Neural progenitor cell (in vitro differentiated cells): Measurements from ENCODE around the gene TRPC4AP. TPM values are rescaled to one million over a fixed set of nuclear protein-coding genes. Genes with fewer than 3 reads are reported as not detected.

ENCODE experiments used
- DNase-seq: peaks from one replicate; pipeline ENCODE4 v3.0.0-alpha.2; 2016; ENCODE audit warnings: low spot score
- H2AFZ ChIP-seq: fragments of 200-600 bp; sonication (generic); replicated peaks from 2 replicates; pipeline ENCODE4 v1.6.1; 2016; ENCODE audit warnings: antibody characterized with exemption
- H3F3A ChIP-seq: fragments of 200-600 bp; sonication (generic); 2 replicates; pipeline ENCODE4 v1.6.1; 2016; ENCODE audit warnings: antibody characterized with exemption, low read depth
- H3K27ac ChIP-seq: fragments of 200-600 bp; sonication (generic); 2 replicates; pipeline ENCODE4 v1.5.1; 2016; ENCODE audit warnings: mild to moderate bottlenecking
- H3K27me3 ChIP-seq: fragments of 200-600 bp; sonication (generic); 2 replicates; pipeline ENCODE4 v1.6.1; 2016; ENCODE audit warnings: mild to moderate bottlenecking, moderate library complexity
- H3K36me3 ChIP-seq: fragments of 200-600 bp; sonication (generic); 2 replicates; pipeline ENCODE4 v1.5.1; 2016
- H3K4me1 ChIP-seq: fragments of 200-600 bp; sonication (generic); 2 replicates; pipeline ENCODE4 v1.6.1; 2016; ENCODE audit warnings: mixed run types
- H3K4me2 ChIP-seq: fragments of 200-600 bp; sonication (generic); 2 replicates; pipeline ENCODE4 v1.6.1; 2016
- H3K4me3 ChIP-seq: fragments of 200-600 bp; sonication (generic); 2 replicates; pipeline ENCODE4 v1.5.1; 2016
- H3K79me2 ChIP-seq: fragments of 200-600 bp; sonication (generic); 2 replicates; pipeline ENCODE4 v1.6.1; 2016; ENCODE audit warnings: low read depth
- H3K9ac ChIP-seq: fragments of 200-600 bp; sonication (generic); 2 replicates; pipeline ENCODE4 v1.6.1; 2016
- H3K9me3 ChIP-seq: fragments of 200-600 bp; sonication (generic); 2 replicates; pipeline ENCODE4 v1.5.1; 2016; ENCODE audit warnings: low read depth
- H4K20me1 ChIP-seq: fragments of 200-600 bp; sonication (generic); 2 replicates; pipeline ENCODE4 v1.6.1; 2016; ENCODE audit warnings: low read depth
- H3K27ac Mint-ChIP-seq: 3 replicates; pipeline ENCODE4 v1.8.0; 2021; ENCODE audit warnings: mixed read lengths
- H3K27me3 Mint-ChIP-seq: 2 replicates; pipeline ENCODE4 v1.8.0; 2022; ENCODE audit warnings: low read depth, mild to moderate bottlenecking, inconsistent platforms, moderate library complexity, mixed read lengths; ENCODE audit not compliant: insufficient read depth
- H3K36me3 Mint-ChIP-seq: 3 replicates; pipeline ENCODE4 v1.8.0; 2021; ENCODE audit warnings: mixed read lengths
- H3K4me1 Mint-ChIP-seq: 3 replicates; pipeline ENCODE4 v1.8.0; 2021; ENCODE audit warnings: mixed read lengths
- H3K4me3 Mint-ChIP-seq: 3 replicates; pipeline ENCODE4 v1.8.0; 2021; ENCODE audit warnings: mild to moderate bottlenecking, moderate library complexity, mixed read lengths
- H3K9me3 Mint-ChIP-seq: 3 replicates; pipeline ENCODE4 v1.8.0; 2020; ENCODE audit warnings: mixed read lengths
- EZH2 ChIP-seq: fragments of 200-600 bp; sonication (generic); IDR thresholded peaks from 2 replicates; pipeline ENCODE4 v1.6.1; 2017; ENCODE audit warnings: antibody characterized with exemption, mild to moderate bottlenecking, moderate library complexity
- EZH2phosphoT487 ChIP-seq: fragments of 200-600 bp; sonication (generic); IDR thresholded peaks from 2 replicates; pipeline ENCODE4 v1.6.1; 2017; ENCODE audit warnings: antibody characterized with exemption
- total RNA-seq: library from RNA; depleted of rRNA; stranded (reverse); fragments of >200 nt; gene quantifications from 2 replicates; pipeline ENCODE4 v1.2.3, GENCODE V29; 2015; ENCODE audit warnings: low replicate concordance
- TF ChIP-seq, protein P1 (sequence below): fragments of 200-600 bp; sonication (generic); IDR thresholded peaks from 2 replicates; pipeline ENCODE4 v1.5.1; 2017; ENCODE audit warnings: antibody characterized with exemption, mild to moderate bottlenecking

Gene TRPC4AP
- total RNA-seq, 1 donor from 2014 or later: 73.0 TPM

DNA sequence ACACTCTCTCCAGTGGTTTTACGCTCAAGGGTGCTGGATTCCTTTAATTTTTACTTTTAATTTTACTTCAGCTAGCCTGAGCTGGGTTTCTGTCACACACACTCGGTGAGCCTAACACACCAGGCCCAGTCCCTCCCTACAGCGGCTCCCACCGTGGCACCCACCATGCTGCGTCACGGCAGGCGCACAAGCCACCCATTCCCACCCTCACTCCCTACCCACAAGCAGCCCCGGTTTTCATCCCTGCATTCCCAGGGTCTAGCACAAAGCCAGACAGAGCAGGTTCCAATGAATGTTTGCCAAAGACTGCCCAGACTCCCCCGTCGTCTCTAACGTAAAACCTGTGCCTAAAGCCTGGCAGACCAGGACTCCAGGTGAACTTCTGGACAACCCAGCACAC lies 86.6 kb downstream of the TRPC4AP start:
- no peaks in the 10 kb centered on the region for H3K9me3 Mint-ChIP-seq
- H3K36me3 Mint-ChIP-seq: peaks cover 28% of the 10 kb centered on the region
- TF ChIP-seq EZH2 (no peak), EZH2phosphoT487 (no peak)
- TF ChIP-seq, protein P1, sequence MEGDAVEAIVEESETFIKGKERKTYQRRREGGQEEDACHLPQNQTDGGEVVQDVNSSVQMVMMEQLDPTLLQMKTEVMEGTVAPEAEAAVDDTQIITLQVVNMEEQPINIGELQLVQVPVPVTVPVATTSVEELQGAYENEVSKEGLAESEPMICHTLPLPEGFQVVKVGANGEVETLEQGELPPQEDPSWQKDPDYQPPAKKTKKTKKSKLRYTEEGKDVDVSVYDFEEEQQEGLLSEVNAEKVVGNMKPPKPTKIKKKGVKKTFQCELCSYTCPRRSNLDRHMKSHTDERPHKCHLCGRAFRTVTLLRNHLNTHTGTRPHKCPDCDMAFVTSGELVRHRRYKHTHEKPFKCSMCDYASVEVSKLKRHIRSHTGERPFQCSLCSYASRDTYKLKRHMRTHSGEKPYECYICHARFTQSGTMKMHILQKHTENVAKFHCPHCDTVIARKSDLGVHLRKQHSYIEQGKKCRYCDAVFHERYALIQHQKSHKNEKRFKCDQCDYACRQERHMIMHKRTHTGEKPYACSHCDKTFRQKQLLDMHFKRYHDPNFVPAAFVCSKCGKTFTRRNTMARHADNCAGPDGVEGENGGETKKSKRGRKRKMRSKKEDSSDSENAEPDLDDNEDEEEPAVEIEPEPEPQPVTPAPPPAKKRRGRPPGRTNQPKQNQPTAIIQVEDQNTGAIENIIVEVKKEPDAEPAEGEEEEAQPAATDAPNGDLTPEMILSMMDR: no peak
- no peak overlapping the region for H3K4me3 Mint-ChIP-seq
- no peaks in the 10 kb centered on the region for H4K20me1 ChIP-seq
- H3K36me3 ChIP-seq: no peaks in the 10 kb centered on the region
- peaks cover 3% of the 10 kb centered on the region for H3K27me3 Mint-ChIP-seq
- H3K27ac Mint-ChIP-seq: no peak overlapping the region
- no peak overlapping the region for H3K27ac ChIP-seq
- H3K27me3 ChIP-seq: no peaks in the 10 kb centered on the region
- DNase-seq: no peak
- H3K9me3 ChIP-seq: no peaks in the 10 kb centered on the region
- H3K79me2 ChIP-seq: no peaks in the 10 kb centered on the region
- no peaks in the 10 kb centered on the region for H3K4me1 ChIP-seq
- no peak overlapping the region for H3K9ac ChIP-seq
- no peak overlapping the region for H3K4me3 ChIP-seq
- H3F3A ChIP-seq: no peaks in the 10 kb centered on the region
- H3K4me2 ChIP-seq: no peak overlapping the region
- no peaks in the 10 kb centered on the region for H3K4me1 Mint-ChIP-seq
- H2AFZ ChIP-seq: no peak overlapping the region

DNA sequence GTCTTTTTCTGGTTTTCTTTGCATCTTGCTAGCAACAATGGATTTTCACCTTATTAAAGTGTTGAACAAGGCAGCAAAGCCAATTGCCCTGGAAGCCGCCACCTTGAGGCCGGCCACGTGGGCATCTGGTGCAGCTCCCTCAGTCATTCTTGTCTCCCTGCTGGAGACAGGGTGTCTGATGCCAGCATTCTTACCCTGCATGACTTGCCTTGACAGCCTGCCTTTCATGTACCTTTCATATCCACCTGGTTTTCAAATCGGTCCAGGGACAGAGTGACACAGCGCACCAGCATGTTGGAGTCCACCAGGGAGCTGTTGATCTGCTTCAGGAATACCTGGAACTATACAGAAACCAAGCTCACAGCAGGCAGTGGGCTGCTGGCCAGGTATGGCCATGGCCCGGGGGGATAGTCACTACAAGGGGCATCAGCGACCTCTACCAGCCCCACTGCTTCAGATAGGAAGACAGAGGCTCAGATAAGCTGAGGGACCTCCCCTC lies 87.1 kb downstream of the TRPC4AP start:
- H3K27me3 Mint-ChIP-seq: peaks cover 3% of the 10 kb centered on the region
- H3K36me3 Mint-ChIP-seq: peaks cover 28% of the 10 kb centered on the region
- no peaks in the 10 kb centered on the region for H3K4me1 ChIP-seq
- H3K27ac ChIP-seq: no peak overlapping the region
- no peaks in the 10 kb centered on the region for H3K27me3 ChIP-seq
- H3K9ac ChIP-seq: no peak overlapping the region
- no peak overlapping the region for H3K4me2 ChIP-seq
- H2AFZ ChIP-seq: no peak overlapping the region
- H3F3A ChIP-seq: no peaks in the 10 kb centered on the region
- H3K36me3 ChIP-seq: no peaks in the 10 kb centered on the region
- H3K79me2 ChIP-seq: no peaks in the 10 kb centered on the region
- no peaks in the 10 kb centered on the region for H3K9me3 Mint-ChIP-seq
- H3K4me1 Mint-ChIP-seq: no peaks in the 10 kb centered on the region
- H3K4me3 ChIP-seq: no peak overlapping the region
- DNase-seq: no peak
- no peak overlapping the region for H3K27ac Mint-ChIP-seq
- H4K20me1 ChIP-seq: no peaks in the 10 kb centered on the region
- no peak overlapping the region for H3K4me3 Mint-ChIP-seq
- no peaks in the 10 kb centered on the region for H3K9me3 ChIP-seq
- TF ChIP-seq EZH2 (no peak), EZH2phosphoT487 (no peak)
- TF ChIP-seq, protein P1: no peak

DNA sequence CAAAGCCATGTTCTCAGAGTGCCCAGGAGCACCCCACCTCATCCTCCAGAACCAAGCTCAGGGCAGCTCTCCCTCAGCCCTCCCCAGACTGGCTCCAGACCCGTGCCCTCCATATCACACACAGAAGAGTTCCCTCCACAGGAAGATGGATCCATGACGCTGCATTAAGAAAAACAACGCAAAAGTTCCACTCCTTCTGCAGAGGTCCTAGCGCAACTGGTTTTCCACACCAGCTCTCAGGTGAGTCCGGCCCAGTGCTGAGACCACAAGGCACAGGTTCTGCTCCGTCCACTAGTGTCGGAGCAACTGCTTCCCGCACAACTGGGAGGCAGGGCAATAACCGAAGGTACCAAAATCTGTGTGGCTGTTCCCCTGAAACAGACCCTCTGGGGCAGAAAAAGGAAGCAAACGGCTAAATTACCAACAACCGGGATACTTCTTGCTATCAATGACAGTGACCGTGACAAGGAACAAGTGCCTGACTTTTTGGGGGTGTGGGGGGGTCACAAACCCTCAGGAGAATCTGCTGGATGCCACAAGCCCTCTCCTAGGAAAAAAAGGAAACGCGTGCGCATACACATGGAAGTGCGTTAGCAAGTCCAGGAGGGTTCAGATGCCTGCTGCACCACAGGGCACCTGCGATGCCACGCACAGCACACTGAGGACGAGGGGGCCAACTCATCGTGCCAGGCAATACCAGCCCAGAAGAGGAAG lies 87.7 kb downstream of the TRPC4AP start:
- H3K27ac Mint-ChIP-seq: no peak overlapping the region
- H3K4me1 Mint-ChIP-seq: no peaks in the 10 kb centered on the region
- TF ChIP-seq EZH2 (no peak), EZH2phosphoT487 (no peak)
- TF ChIP-seq, protein P1: no peak
- H3K9me3 ChIP-seq: no peaks in the 10 kb centered on the region
- H4K20me1 ChIP-seq: peaks cover 2% of the 10 kb centered on the region
- no peaks in the 10 kb centered on the region for H3K27me3 ChIP-seq
- H3F3A ChIP-seq: no peaks in the 10 kb centered on the region
- peaks cover 3% of the 10 kb centered on the region for H3K27me3 Mint-ChIP-seq
- H3K9me3 Mint-ChIP-seq: no peaks in the 10 kb centered on the region
- H3K4me3 Mint-ChIP-seq: no peak overlapping the region
- no peaks in the 10 kb centered on the region for H3K36me3 ChIP-seq
- H2AFZ ChIP-seq: no peak overlapping the region
- no peak for DNase-seq
- H3K4me3 ChIP-seq: no peak overlapping the region
- H3K4me2 ChIP-seq: no peak overlapping the region
- H3K79me2 ChIP-seq: no peaks in the 10 kb centered on the region
- H3K4me1 ChIP-seq: no peaks in the 10 kb centered on the region
- no peak overlapping the region for H3K9ac ChIP-seq
- H3K36me3 Mint-ChIP-seq: peaks cover 28% of the 10 kb centered on the region
- no peak overlapping the region for H3K27ac ChIP-seq
